Natural killer cell (primary cell): ENCODE measurements around the gene CCDC87. TPM values are rescaled to one million over a fixed set of nuclear protein-coding genes. Genes with fewer than 3 reads are reported as not detected.
"Not testable (repeated sequence)": the region's sequence is repeated elsewhere in the genome, so short reads cannot be mapped to it uniquely, and the experiment has no call there.

Experiments
- ATAC-seq, 3 donors: fragments of 150-1000 bp in 2 of 3; fragments of 200-7000 bp in 1 of 3; cut with Tn5 transposase; 1 replicate in 1 of 3; 2 replicates in 2 of 3; pipeline ENCODE4 v1.10.0; 2021; ENCODE audit warnings: mild to moderate bottlenecking in 2 of 3, moderate library complexity in 2 of 3
- DNase-seq, 2 donors: peaks; one replicate each; pipeline versions ENCODE4 v3.0.0 to v3.0.0-alpha.2; 2013 to 2021; ENCODE audit warnings: mixed read lengths in 1 of 2
- H3K27ac ChIP-seq: one replicate; pipeline ENCODE4 v1.5.1; 2013; ENCODE audit warnings: mild to moderate bottlenecking, low read length
- H3K27me3 ChIP-seq: one replicate; pipeline ENCODE4 v1.6.1; 2013; ENCODE audit warnings: low read length; ENCODE audit not compliant: control insufficient read depth, insufficient read depth
- H3K36me3 ChIP-seq: one replicate; pipeline ENCODE4 v1.6.1; 2013; ENCODE audit warnings: low read length; ENCODE audit not compliant: control insufficient read depth, insufficient read depth
- H3K4me1 ChIP-seq: one replicate; pipeline ENCODE4 v1.6.1; 2013; ENCODE audit warnings: low read length; ENCODE audit not compliant: control insufficient read depth, insufficient read depth
- H3K4me3 ChIP-seq: one replicate; pipeline ENCODE4 v1.5.1; 2013; ENCODE audit warnings: low read length
- H3K9me3 ChIP-seq: one replicate; pipeline ENCODE4 v1.6.1; 2013; ENCODE audit warnings: low read length; ENCODE audit not compliant: control insufficient read depth, insufficient read depth
- H3K27ac Mint-ChIP-seq, 2 donors: one replicate each; pipeline ENCODE4 v1.8.0; 2022; ENCODE audit warnings: mild to moderate bottlenecking in 2 of 2, mixed read lengths in 2 of 2, moderate library complexity in 1 of 2
- H3K27me3 Mint-ChIP-seq, 2 donors: one replicate each; pipeline ENCODE4 v1.8.0; 2022; ENCODE audit warnings: low read depth in 2 of 2, mixed read lengths in 2 of 2
- H3K36me3 Mint-ChIP-seq: one replicate; pipeline ENCODE4 v1.8.0; 2022; ENCODE audit warnings: mixed read lengths
- H3K4me1 Mint-ChIP-seq, 2 donors: one replicate each; pipeline ENCODE4 v1.8.0; 2022; ENCODE audit warnings: mixed read lengths in 2 of 2
- H3K4me3 Mint-ChIP-seq: one replicate; pipeline ENCODE4 v1.8.0; 2022; ENCODE audit warnings: mild to moderate bottlenecking, moderate library complexity, mixed read lengths
- H3K9me3 Mint-ChIP-seq, 2 donors: one replicate each; pipeline ENCODE4 v1.8.0; 2022; ENCODE audit warnings: mixed read lengths in 2 of 2
- CTCF ChIP-seq: fragments of 200-600 bp; IDR thresholded peaks from one replicate; pipeline ENCODE4 v1.8.0; 2022; ENCODE audit warnings: antibody characterized with exemption
- WGBS: methylation state at CpG from one replicate; pipeline ENCODE4 v1.1.7; 2013; ENCODE audit warnings: missing lambda C conversion rate; ENCODE audit not compliant: insufficient coverage; 5-methylcytosine and 5-hydroxymethylcytosine counted together
- intact Hi-C: fragments of 100-400 bp; cut with micrococcal nuclease; formaldehyde crosslinking; loops from one replicate; pipeline ENCODE4 v1.14.2; 2022
- total RNA-seq, 4 donors: library from RNA; stranded (reverse); fragments of 120-200 nt in 1 of 4; gene quantifications; one replicate each; pipeline versions ENCODE4 v1.2.3 to v1.2.4, GENCODE V29; 2013 to 2022

Gene CCDC87
- total RNA-seq, 3 donors from 2014 or later (not counting 1 experiment from before 2014, with no cell fraction given): 0.40 to 0.68 (median 0.49) TPM

- no peak for TF ChIP-seq CTCF
- no peak overlapping the region for H3K4me3 Mint-ChIP-seq
- intact Hi-C loops: no loop called here
- H3K27me3 Mint-ChIP-seq: no peaks in the 10 kb centered on the region
- peaks cover 29% of the 10 kb centered on the region for H3K4me1 ChIP-seq
- H3K36me3 Mint-ChIP-seq: no peaks in the 10 kb centered on the region
- H3K27me3 ChIP-seq: no peaks in the 10 kb centered on the region
- no peaks in the 10 kb centered on the region for H3K9me3 ChIP-seq
- peaks cover 22 to 28% of the 10 kb centered on the region in 2 donors for H3K4me1 Mint-ChIP-seq
- ATAC-seq: no peak
- H3K27ac ChIP-seq: no peak overlapping the region
- H3K4me3 ChIP-seq: no peak overlapping the region
- no peaks in the 10 kb centered on the region for H3K9me3 Mint-ChIP-seq
- no peak overlapping the region for H3K27ac Mint-ChIP-seq
- no peaks in the 10 kb centered on the region for H3K36me3 ChIP-seq
- 100% methylated on average over 1 of the region's 1 CpG for WGBS
- DNase-seq: no peak
These were observed 19.6 kb upstream of the CCDC87 start for GRCh38 chr11:66612458-66612857.

- Histone ChIP-seq H3K9me3 (no peaks in the 10 kb centered on the region), H3K27me3 (no peaks in the 10 kb centered on the region), H3K27ac (peak overlapping the region; percentile 49), H3K4me1 (peaks cover 19% of the 10 kb centered on the region), H3K4me3 (no peak overlapping the region), H3K36me3 (peaks cover 13% of the 10 kb centered on the region)
- Mint-ChIP-seq H3K36me3 (no peaks in the 10 kb centered on the region), H3K4me1 (peaks cover 5 to 15% of the 10 kb centered on the region in 2 donors), H3K27ac (peak overlapping the region; percentile 75 to 78), H3K9me3 (no peaks in the 10 kb centered on the region), H3K4me3 (peak overlapping the region; percentile 32), H3K27me3 (no peaks in the 10 kb centered on the region)
- WGBS: 68% methylated on average over 3 of the region's 4 CpGs
- TF ChIP-seq CTCF: no peak
- ATAC-seq (peak; percentile 57 to 74 (median 60)), DNase-seq (no peak)
- intact Hi-C loops: no loop called here
These were observed 17.1 kb upstream of the CCDC87 start for GRCh38 chr11:66609721-66610617.

- WGBS: 91% methylated on average over 8 of the region's 8 CpGs
- H3K4me1 Mint-ChIP-seq: peaks cover 5 to 15% of the 10 kb centered on the region in 2 donors
- no peak overlapping the region for H3K4me3 Mint-ChIP-seq
- H3K36me3 Mint-ChIP-seq: no peaks in the 10 kb centered on the region
- ATAC-seq (no peak), DNase-seq (no peak)
- H3K27me3 Mint-ChIP-seq: no peaks in the 10 kb centered on the region
- no peak overlapping the region for H3K27ac Mint-ChIP-seq
- Histone ChIP-seq H3K9me3 (no peaks in the 10 kb centered on the region), H3K27ac (no peak overlapping the region), H3K36me3 (peaks cover 17% of the 10 kb centered on the region), H3K4me3 (no peak overlapping the region), H3K27me3 (no peaks in the 10 kb centered on the region), H3K4me1 (peaks cover 19% of the 10 kb centered on the region)
- TF ChIP-seq CTCF: no peak
- H3K9me3 Mint-ChIP-seq: no peaks in the 10 kb centered on the region
- intact Hi-C loops: no loop called here
These were observed 14.4 kb upstream of the CCDC87 start for GRCh38 chr11:66607126-66607834.

GRCh38 chr11:66606608-66607007, 13.7 kb upstream of the CCDC87 start:
- DNase-seq, H3K4me3 Mint-ChIP-seq, H3K27ac ChIP-seq, H3K9me3 Mint-ChIP-seq, H3K4me3 ChIP-seq, intact Hi-C loops, ATAC-seq, H3K9me3 ChIP-seq, H3K36me3 Mint-ChIP-seq, H3K27ac Mint-ChIP-seq, H3K27me3 ChIP-seq, H3K27me3 Mint-ChIP-seq: not testable (repeated sequence)
- Histone ChIP-seq H3K36me3 (peaks cover 18% of the 10 kb centered on the region), H3K4me1 (peaks cover 19% of the 10 kb centered on the region)
- H3K4me1 Mint-ChIP-seq: peaks cover 5 to 15% of the 10 kb centered on the region in 2 donors
- WGBS: 100% methylated on average over 2 of the region's 3 CpGs
